Measurements from ENCODE around the gene L2HGDH. TPM values are rescaled to one million over a fixed set of nuclear protein-coding genes. Genes with fewer than 3 reads are reported as not detected.

L2HGDH gene
- total RNA-seq, 1 experiment from 2014 or later = 24.0 TPM

DNA sequence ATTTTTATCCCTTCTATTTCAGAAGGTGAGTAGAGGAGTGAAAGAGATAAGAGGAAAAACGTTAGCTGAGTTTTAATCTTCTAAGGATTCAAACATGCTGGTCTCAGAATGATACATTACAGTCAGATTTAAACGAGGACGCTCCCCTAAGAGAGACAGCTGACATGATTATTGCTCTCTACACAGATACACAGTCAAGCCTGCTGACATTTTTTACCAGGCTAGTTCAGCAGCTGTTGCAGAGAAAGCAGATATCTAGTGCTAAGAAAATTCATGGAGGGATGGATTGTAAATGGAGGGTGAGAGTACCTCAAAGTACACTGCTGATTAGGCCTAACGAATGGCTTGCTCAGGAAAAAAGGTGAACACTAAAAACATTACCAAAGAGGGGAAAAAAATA lies 48.7 kb downstream of the L2HGDH start (continued):
- no peak for TF ChIP-seq HMGA2 (CRISPR knock-in tag; IDR thresholded peaks at IDR 0.05)
- no peak for TF ChIP-seq ETV6 (CRISPR knock-in tag; IDR thresholded peaks at IDR 0.05)

GRCh38 chr14:50262865-50263264 lies 49.2 kb downstream of the L2HGDH start:
- ChIA-PET POLR2A (interaction anchor here (0.7 kb wide), 1 partner anchor 32 kb away, joined by 4 read pairs; the partner anchor contains the start of gene SOS2), CTCF (no interaction called here)
- DNase-seq (ENCODE audit: low spot score) (no peak), ATAC-seq (no peak)
- Mint-ChIP-seq H3K36me3 (peaks cover 7% of the 10 kb centered on the region), H3K4me3 (no peak overlapping the region), H3K27ac (no peak overlapping the region), H3K27me3 (ENCODE audit: low read depth) (no peaks in the 10 kb centered on the region), H3K9me3 (no peaks in the 10 kb centered on the region), H3K4me1 (no peaks in the 10 kb centered on the region)
- TF ChIP-seq ARID4B (CRISPR knock-in tag; IDR thresholded peaks at IDR 0.05; ENCODE audit: borderline replicate concordance) (no peak), ZNF317 (CRISPR knock-in tag; IDR thresholded peaks at IDR 0.05; ENCODE audit: borderline replicate concordance, low read depth) (no peak), NFYB (CRISPR knock-in tag; conservative IDR thresholded peaks at IDR 0.05; ENCODE audit: low read depth) (no peak), GABPB1 (CRISPR knock-in tag; IDR thresholded peaks at IDR 0.05) (no peak), TEAD1 (CRISPR knock-in tag; IDR thresholded peaks at IDR 0.05) (no peak), IRF2 (CRISPR knock-in tag; IDR thresholded peaks at IDR 0.05; ENCODE audit: borderline replicate concordance, low read depth) (no peak), RORB (CRISPR knock-in tag; IDR thresholded peaks at IDR 0.05) (no peak), FOXJ3 (CRISPR knock-in tag; IDR thresholded peaks at IDR 0.05; ENCODE audit: borderline replicate concordance) (no peak), AFF4 (CRISPR knock-in tag; IDR thresholded peaks at IDR 0.05; ENCODE audit: borderline replicate concordance) (no peak), ESRRA (CRISPR knock-in tag; IDR thresholded peaks at IDR 0.05; ENCODE audit: borderline replicate concordance) (no peak)
- TF ChIP-seq, protein P1, sequence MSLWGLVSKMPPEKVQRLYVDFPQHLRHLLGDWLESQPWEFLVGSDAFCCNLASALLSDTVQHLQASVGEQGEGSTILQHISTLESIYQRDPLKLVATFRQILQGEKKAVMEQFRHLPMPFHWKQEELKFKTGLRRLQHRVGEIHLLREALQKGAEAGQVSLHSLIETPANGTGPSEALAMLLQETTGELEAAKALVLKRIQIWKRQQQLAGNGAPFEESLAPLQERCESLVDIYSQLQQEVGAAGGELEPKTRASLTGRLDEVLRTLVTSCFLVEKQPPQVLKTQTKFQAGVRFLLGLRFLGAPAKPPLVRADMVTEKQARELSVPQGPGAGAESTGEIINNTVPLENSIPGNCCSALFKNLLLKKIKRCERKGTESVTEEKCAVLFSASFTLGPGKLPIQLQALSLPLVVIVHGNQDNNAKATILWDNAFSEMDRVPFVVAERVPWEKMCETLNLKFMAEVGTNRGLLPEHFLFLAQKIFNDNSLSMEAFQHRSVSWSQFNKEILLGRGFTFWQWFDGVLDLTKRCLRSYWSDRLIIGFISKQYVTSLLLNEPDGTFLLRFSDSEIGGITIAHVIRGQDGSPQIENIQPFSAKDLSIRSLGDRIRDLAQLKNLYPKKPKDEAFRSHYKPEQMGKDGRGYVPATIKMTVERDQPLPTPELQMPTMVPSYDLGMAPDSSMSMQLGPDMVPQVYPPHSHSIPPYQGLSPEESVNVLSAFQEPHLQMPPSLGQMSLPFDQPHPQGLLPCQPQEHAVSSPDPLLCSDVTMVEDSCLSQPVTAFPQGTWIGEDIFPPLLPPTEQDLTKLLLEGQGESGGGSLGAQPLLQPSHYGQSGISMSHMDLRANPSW (CRISPR knock-in tag; conservative IDR thresholded peaks at IDR 0.05; ENCODE audit: low read depth) = no peak
- TF ChIP-seq, protein P2, sequence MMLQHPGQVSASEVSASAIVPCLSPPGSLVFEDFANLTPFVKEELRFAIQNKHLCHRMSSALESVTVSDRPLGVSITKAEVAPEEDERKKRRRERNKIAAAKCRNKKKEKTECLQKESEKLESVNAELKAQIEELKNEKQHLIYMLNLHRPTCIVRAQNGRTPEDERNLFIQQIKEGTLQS (CRISPR knock-in tag; conservative IDR thresholded peaks at IDR 0.05) = no peak
- TF ChIP-seq, protein P3, sequence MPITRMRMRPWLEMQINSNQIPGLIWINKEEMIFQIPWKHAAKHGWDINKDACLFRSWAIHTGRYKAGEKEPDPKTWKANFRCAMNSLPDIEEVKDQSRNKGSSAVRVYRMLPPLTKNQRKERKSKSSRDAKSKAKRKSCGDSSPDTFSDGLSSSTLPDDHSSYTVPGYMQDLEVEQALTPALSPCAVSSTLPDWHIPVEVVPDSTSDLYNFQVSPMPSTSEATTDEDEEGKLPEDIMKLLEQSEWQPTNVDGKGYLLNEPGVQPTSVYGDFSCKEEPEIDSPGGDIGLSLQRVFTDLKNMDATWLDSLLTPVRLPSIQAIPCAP (CRISPR knock-in tag; IDR thresholded peaks at IDR 0.05) = no peak

All from WTC11 (cell line).